NCI-H345 treated with DMSO at 0.1 percent for 48 hours (cell line): ENCODE measurements around the gene OXGR1.
A peak's percentile ranks its signal among the peaks of the same experiment; 100 is the strongest.

ENCODE experiments used
- DNase-seq: peaks from one replicate; lab custom pipeline; 2025; ENCODE audit not compliant: unreplicated experiment; lab: John Stamatoyannopoulos, UW

The OXGR1 gene

GRCh38 chr13:96963786-96964475 lies 30.3 kb downstream of the OXGR1 start:
- no peak for DNase-seq

- DNase-seq, result no peak
Measured at GRCh38 chr13:96960379-96960778, 33.9 kb downstream of the OXGR1 start.

- peak; percentile 33 for DNase-seq
Measured at GRCh38 chr13:96958286-96958891, 35.9 kb downstream of the OXGR1 start.

- DNase-seq, result no peak
Measured at GRCh38 chr13:96952595-96952994, 41.7 kb downstream of the OXGR1 start.

GRCh38 chr13:96948127-96948526 lies 46.1 kb downstream of the OXGR1 start:
- DNase-seq, result no peak

GRCh38 chr13:96947343-96947910 lies 46.8 kb downstream of the OXGR1 start:
- no peak for DNase-seq

GRCh38 chr13:96946709-96947311 lies 47.5 kb downstream of the OXGR1 start:
- DNase-seq, result no peak

- no peak for DNase-seq
Measured at GRCh38 chr13:96940961-96941360, 53.3 kb downstream of the OXGR1 start.

GRCh38 chr13:96935901-96936300 lies 58.4 kb downstream of the OXGR1 start:
- DNase-seq, result no peak
